ENCODE data around the gene CDC42BPA. TPM values are rescaled to one million over a fixed set of nuclear protein-coding genes. Genes with fewer than 3 reads are reported as not detected.

Gene CDC42BPA
- polyA plus RNA-seq, 1 of the 3 experiments (the other 2 are of a cell fraction), result 6.8 TPM

- TF ChIP-seq RFX5 (IDR thresholded peaks at IDR 0.05; ENCODE audit: low read length) (no peak), ELF1 (IDR thresholded peaks at IDR 0.05) (no peak), YY1 (IDR thresholded peaks at IDR 0.05; ENCODE audit: low read depth) (no peak), ZBTB33 (IDR thresholded peaks at IDR 0.05; ENCODE audit: borderline replicate concordance, low read depth) (no peak), IRF3 (IDR thresholded peaks at IDR 0.05; ENCODE audit: low read depth, low read length) (no peak), RXRA (IDR thresholded peaks at IDR 0.05; ENCODE audit: borderline replicate concordance, low read depth) (no peak), TCF12 (IDR thresholded peaks at IDR 0.05) (no peak), NFIC (IDR thresholded peaks at IDR 0.05; ENCODE audit: borderline replicate concordance) (no peak), PBX3 (IDR thresholded peaks at IDR 0.05) (no peak), FOXJ3 (CRISPR knock-in tag; IDR thresholded peaks at IDR 0.05) (no peak), EZH2phosphoT487 (IDR thresholded peaks at IDR 0.05; ENCODE audit: borderline replicate concordance, low read depth) (no peak), FOXM1 (IDR thresholded peaks at IDR 0.05; ENCODE audit: low read depth) (no peak)
- no peaks in the 10 kb centered on the region for H3K27me3 ChIP-seq (ENCODE audit: insufficient read depth)
- no peaks in the 10 kb centered on the region for H4K20me1 ChIP-seq (ENCODE audit: insufficient read depth)
- H3K4me1 ChIP-seq (ENCODE audit: control insufficient read depth in 1 of 2, insufficient read depth in 2 of 2, low read depth in 1 of 2, low read length in 1 of 2), result no peaks in the 10 kb centered on the region
- H3K79me2 ChIP-seq (ENCODE audit: insufficient read depth), result no peaks in the 10 kb centered on the region
- no peak overlapping the region for H3K4me3 ChIP-seq (ENCODE audit: low read depth in 2 of 2, low read length in 1 of 2)
- no peaks in the 10 kb centered on the region for H3K9me2 ChIP-seq
- no peak overlapping the region for H3K4me2 ChIP-seq
- no peak overlapping the region for H2AFZ ChIP-seq (ENCODE audit: low read depth)
- no peak overlapping the region for H3K27ac ChIP-seq (ENCODE audit: low read depth in 2 of 2, low read length in 1 of 2)
- CTCF ChIA-PET, result no interaction called here
- DNase-seq, result no peak
- 96% methylated on average over 3 of the region's 3 CpGs for WGBS (ENCODE audit: low lambda C conversion rate)
- H3F3A ChIP-seq (replicated peaks; ENCODE audit: insufficient read depth), result peaks cover 5% of the 10 kb centered on the region
- H3K9ac ChIP-seq, result no peak overlapping the region
- peaks cover 71 to 79% of the 10 kb centered on the region in 2 experiments for H3K36me3 ChIP-seq (replicated peaks in 1 of 2; ENCODE audit: control insufficient read depth in 1 of 2, insufficient read depth in 2 of 2, low read length in 1 of 2)
- H3K9me3 ChIP-seq, result no peaks in the 10 kb centered on the region
- POLR2A ChIA-PET, result no interaction called here
These were observed 285.9 kb downstream of the CDC42BPA start for GRCh38 chr1:227032396-227032795.

- no peak for DNase-seq
- H3K9me3 ChIP-seq, result no peaks in the 10 kb centered on the region
- H2AFZ ChIP-seq (ENCODE audit: low read depth), result no peak overlapping the region
- no peaks in the 10 kb centered on the region for H4K20me1 ChIP-seq (ENCODE audit: insufficient read depth)
- no peak overlapping the region for H3K4me2 ChIP-seq
- H3K4me1 ChIP-seq (ENCODE audit: control insufficient read depth in 1 of 2, insufficient read depth in 2 of 2, low read depth in 1 of 2, low read length in 1 of 2), result no peaks in the 10 kb centered on the region
- H3K9ac ChIP-seq, result no peak overlapping the region
- H3K27me3 ChIP-seq (ENCODE audit: insufficient read depth), result no peaks in the 10 kb centered on the region
- H3F3A ChIP-seq (replicated peaks; ENCODE audit: insufficient read depth), result no peaks in the 10 kb centered on the region
- H3K9me2 ChIP-seq, result no peaks in the 10 kb centered on the region
- peaks cover 42 to 59% of the 10 kb centered on the region in 2 experiments for H3K36me3 ChIP-seq (replicated peaks in 1 of 2; ENCODE audit: control insufficient read depth in 1 of 2, insufficient read depth in 2 of 2, low read length in 1 of 2)
- 92% methylated on average over 3 of the region's 3 CpGs for WGBS (ENCODE audit: low lambda C conversion rate)
- CTCF ChIA-PET, result interaction anchor here (1.3 kb wide), 1 partner anchor 384 kb away, joined by 3 read pairs; no protein-coding TSS in a partner anchor
- H3K79me2 ChIP-seq (ENCODE audit: insufficient read depth), result no peaks in the 10 kb centered on the region
- POLR2A ChIA-PET, result no interaction called here
- H3K4me3 ChIP-seq (ENCODE audit: low read depth in 2 of 2, low read length in 1 of 2), result no peak overlapping the region
- H3K27ac ChIP-seq (ENCODE audit: low read depth in 2 of 2, low read length in 1 of 2), result no peak overlapping the region
- TF ChIP-seq POLR2AphosphoS5 (IDR thresholded peaks at IDR 0.05; ENCODE audit: low read depth, low read length) (no peak), NFIC (IDR thresholded peaks at IDR 0.05; ENCODE audit: borderline replicate concordance) (no peak), USF1 (IDR thresholded peaks at IDR 0.05; ENCODE audit: borderline replicate concordance, low read depth) (no peak), TAF1 (IDR thresholded peaks at IDR 0.05; ENCODE audit: borderline replicate concordance, low read depth, low read length) (no peak), RXRA (IDR thresholded peaks at IDR 0.05; ENCODE audit: borderline replicate concordance, low read depth) (no peak), USF2 (IDR thresholded peaks at IDR 0.05; ENCODE audit: borderline replicate concordance, low read depth, low read length) (no peak), MAX (IDR thresholded peaks at IDR 0.05; ENCODE audit: low read depth) (no peak), TCF12 (IDR thresholded peaks at IDR 0.05) (no peak), EP300 (IDR thresholded peaks at IDR 0.05; ENCODE audit: borderline replicate concordance in 1 of 2, low read depth in 1 of 2, low read length in 1 of 2) (no peak), MXI1 (IDR thresholded peaks at IDR 0.05; ENCODE audit: low read depth, low read length) (no peak), CTCF (IDR thresholded peaks at IDR 0.05) (no peak), NRF1 (IDR thresholded peaks at IDR 0.05; ENCODE audit: low read depth, low read length) (no peak)
These were observed 301.3 kb downstream of the CDC42BPA start for GRCh38 chr1:227016990-227017389.
